Raji (cell line): ENCODE data around the gene UNC5C.

Experiments
- POLR2A ChIP-seq: IDR thresholded peaks from 2 replicates; pipeline ENCODE4 v1.6.1; 2011; ENCODE audit warnings: low read depth, low read length, control low read depth; ENCODE audit not compliant: insufficient read depth

The UNC5C gene

GRCh38 chr4:95411371-95412088, 137.2 kb downstream of the UNC5C start:
- TF ChIP-seq POLR2A: no peak

GRCh38 chr4:95410387-95410977, 138.3 kb downstream of the UNC5C start:
- TF ChIP-seq POLR2A: no peak

- TF ChIP-seq POLR2A: no peak
These were observed 139.0 kb downstream of the UNC5C start for GRCh38 chr4:95409750-95410149.

- TF ChIP-seq POLR2A: no peak
These were observed 139.6 kb downstream of the UNC5C start for GRCh38 chr4:95409127-95409526.

- TF ChIP-seq POLR2A: no peak
These were observed 146.5 kb downstream of the UNC5C start for GRCh38 chr4:95402299-95402698.

GRCh38 chr4:95398217-95398616, 150.6 kb downstream of the UNC5C start:
- TF ChIP-seq POLR2A: no peak

- TF ChIP-seq POLR2A: no peak
These were observed 153.9 kb downstream of the UNC5C start for GRCh38 chr4:95394752-95395306.

- TF ChIP-seq POLR2A: no peak
These were observed 155.0 kb downstream of the UNC5C start for GRCh38 chr4:95393821-95394220.

GRCh38 chr4:95388911-95389310, 159.9 kb downstream of the UNC5C start:
- no peak for TF ChIP-seq POLR2A

- no peak for TF ChIP-seq POLR2A
These were observed 161.1 kb downstream of the UNC5C start for GRCh38 chr4:95387719-95388118.

GRCh38 chr4:95386410-95386809, 162.4 kb downstream of the UNC5C start:
- TF ChIP-seq POLR2A: no peak

- no peak for TF ChIP-seq POLR2A
These were observed 166.8 kb downstream of the UNC5C start for GRCh38 chr4:95381843-95382580.

- TF ChIP-seq POLR2A: no peak
These were observed 169.1 kb downstream of the UNC5C start for GRCh38 chr4:95379633-95380032.

GRCh38 chr4:95377366-95377900, 171.3 kb downstream of the UNC5C start:
- no peak for TF ChIP-seq POLR2A

GRCh38 chr4:95371476-95372224, 177.1 kb downstream of the UNC5C start:
- TF ChIP-seq POLR2A: no peak
